IMR-90 (cell line): ENCODE data around the gene SLC38A6.
"Not testable (repeated sequence)": the region's sequence is repeated elsewhere in the genome, so short reads cannot be mapped to it uniquely, and the experiment has no call there.

Experiments used
- BHLHE40 ChIP-seq: fragments of 150-350 bp; IDR thresholded peaks from 2 replicates; pipeline ENCODE4 v1.6.1; 2016; ENCODE audit warnings: mild to moderate bottlenecking, low read depth, low read length
- CTCF ChIP-seq: conservative IDR thresholded peaks from 2 replicates; pipeline ENCODE4 v1.5.1; 2012; ENCODE audit warnings: mild to moderate bottlenecking, low read depth, low read length, improper control_type of control experiment
- MAFK ChIP-seq: IDR thresholded peaks from 2 replicates; pipeline ENCODE4 v1.6.1; 2012; ENCODE audit warnings: low read depth, low read length, improper control_type of control experiment
- POLR2A ChIP-seq: IDR thresholded peaks from 2 replicates; pipeline ENCODE4 v1.6.1; 2012; ENCODE audit warnings: mild to moderate bottlenecking, low read depth, low read length
- RAD21 ChIP-seq: IDR thresholded peaks from 2 replicates; pipeline ENCODE4 v1.6.1; 2012; ENCODE audit warnings: low read length, improper control_type of control experiment
- SMC3 ChIP-seq: fragments of 150-350 bp; IDR thresholded peaks from 2 replicates; pipeline ENCODE4 v1.6.1; 2016; ENCODE audit warnings: low read depth, mild to moderate bottlenecking, antibody characterized with exemption, low read length, moderate library complexity
- TF ChIP-seq, protein P1 (sequence below): fragments of 150-350 bp; IDR thresholded peaks from 2 replicates; pipeline ENCODE4 v1.6.1; 2017; ENCODE audit warnings: mild to moderate bottlenecking, antibody characterized with exemption, low read length, low read depth

DNA sequence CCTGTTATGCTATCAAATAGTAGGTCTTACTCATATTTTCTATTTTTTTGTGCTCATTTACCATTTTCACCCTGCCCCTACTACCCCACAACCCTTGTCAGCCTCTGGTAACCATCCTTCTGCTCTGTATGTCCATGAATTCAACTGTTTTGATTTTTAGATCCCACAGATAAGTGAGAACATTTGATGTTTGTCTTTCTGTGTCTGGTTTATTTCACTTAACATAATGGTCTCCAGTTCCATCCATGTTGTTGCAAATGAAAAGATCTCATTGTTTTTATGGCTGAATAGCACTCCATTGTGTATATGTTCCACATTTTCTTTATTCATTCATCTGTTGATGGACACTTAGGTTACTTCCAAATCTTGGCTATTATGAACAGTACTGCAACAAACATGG is 91.4 kb downstream of the SLC38A6 start:
- not testable (repeated sequence) for TF ChIP-seq CTCF, BHLHE40, POLR2A, MAFK, SMC3, RAD21
- TF ChIP-seq, protein P1, sequence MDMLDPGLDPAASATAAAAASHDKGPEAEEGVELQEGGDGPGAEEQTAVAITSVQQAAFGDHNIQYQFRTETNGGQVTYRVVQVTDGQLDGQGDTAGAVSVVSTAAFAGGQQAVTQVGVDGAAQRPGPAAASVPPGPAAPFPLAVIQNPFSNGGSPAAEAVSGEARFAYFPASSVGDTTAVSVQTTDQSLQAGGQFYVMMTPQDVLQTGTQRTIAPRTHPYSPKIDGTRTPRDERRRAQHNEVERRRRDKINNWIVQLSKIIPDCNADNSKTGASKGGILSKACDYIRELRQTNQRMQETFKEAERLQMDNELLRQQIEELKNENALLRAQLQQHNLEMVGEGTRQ: not testable (repeated sequence)
